Measurements from ENCODE around the gene SULT4A1.
A peak's percentile ranks its signal among the peaks of the same experiment; 100 is the strongest.

Gene SULT4A1

GRCh38 chr22:43885319-43885671, 23.0 kb upstream of the SULT4A1 start:
- Histone ChIP-seq H3K27me3 (replicated peaks; ENCODE audit: control insufficient read depth, insufficient read depth, low read length) (peaks cover 7% of the 10 kb centered on the region), H3K4me3 (replicated peaks; ENCODE audit: low read depth, low read length) (no peak overlapping the region), H3K36me3 (ENCODE audit: control insufficient read depth, insufficient read depth, low read length) (no peaks in the 10 kb centered on the region)
- TF ChIP-seq CTCF (IDR thresholded peaks at IDR 0.05; ENCODE audit: insufficient read depth, low read length, poor library complexity, severe bottlenecking), result no peak
- DNase-seq (ENCODE audit: extremely low read depth, insufficient read length), result no peak

GRCh38 chr22:43884600-43885318, 22.4 kb upstream of the SULT4A1 start:
- DNase-seq (ENCODE audit: extremely low read depth, insufficient read length), result peak; percentile 66
- peak; percentile 95 for TF ChIP-seq CTCF (IDR thresholded peaks at IDR 0.05; ENCODE audit: insufficient read depth, low read length, poor library complexity, severe bottlenecking)
- peak overlapping the region; percentile 38 for H3K4me3 ChIP-seq (replicated peaks; ENCODE audit: low read depth, low read length)

DNA sequence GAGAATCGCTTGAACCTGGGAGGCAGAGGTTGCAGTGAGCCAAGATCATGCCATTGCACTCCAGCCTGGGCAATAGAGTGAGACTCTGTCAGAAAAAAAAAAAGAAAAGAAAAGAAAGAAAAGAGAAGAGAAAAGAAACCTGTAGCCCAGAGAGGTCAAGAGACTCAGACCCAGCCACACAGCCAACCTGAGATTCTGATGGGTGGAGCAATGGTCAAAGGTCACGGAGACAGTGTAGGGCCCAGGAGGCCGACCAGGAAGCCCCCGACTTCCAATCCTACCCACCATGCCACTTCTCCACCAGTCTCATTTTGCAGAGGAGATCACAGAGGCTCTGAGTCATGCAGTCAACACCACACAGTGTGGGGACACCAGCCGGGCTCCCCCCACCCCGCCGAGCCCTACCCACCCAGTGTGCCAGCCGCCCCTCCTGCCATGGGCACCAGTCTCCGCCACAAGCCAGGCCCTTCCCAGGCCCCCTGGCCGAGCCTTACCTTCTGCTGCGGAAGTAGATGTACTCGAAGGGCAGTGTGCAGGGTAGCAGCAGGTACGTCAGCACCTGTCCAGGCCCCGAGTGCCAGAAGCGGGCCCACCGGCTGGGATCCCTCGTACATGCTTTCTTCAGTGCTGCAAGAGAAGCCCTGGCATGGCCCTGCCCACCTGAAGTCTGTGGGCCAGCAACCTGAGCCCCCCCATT, 21.6 kb upstream of the SULT4A1 start:
- no peak for DNase-seq (ENCODE audit: extremely low read depth, insufficient read length)
- no peak for TF ChIP-seq CTCF (IDR thresholded peaks at IDR 0.05; ENCODE audit: insufficient read depth, low read length, poor library complexity, severe bottlenecking)
- H3K27me3 ChIP-seq (replicated peaks; ENCODE audit: control insufficient read depth, insufficient read depth, low read length), result peaks cover 3% of the 10 kb centered on the region; the same call in 1 of the 2 replicates
- no peaks in the 10 kb centered on the region for H3K36me3 ChIP-seq (ENCODE audit: control insufficient read depth, insufficient read depth, low read length)
- no peak overlapping the region for H3K4me3 ChIP-seq (replicated peaks; ENCODE audit: low read depth, low read length)

More at GRCh38 chr22:43884600-43885318, 22.4 kb upstream of the SULT4A1 start:
- H3K27me3 ChIP-seq (replicated peaks; ENCODE audit: control insufficient read depth, insufficient read depth, low read length), result peaks cover 7% of the 10 kb centered on the region
- H3K36me3 ChIP-seq (ENCODE audit: control insufficient read depth, insufficient read depth, low read length), result no peaks in the 10 kb centered on the region

GRCh38 chr22:43883012-43883661, 20.8 kb upstream of the SULT4A1 start:
- Histone ChIP-seq H3K27me3 (replicated peaks; ENCODE audit: control insufficient read depth, insufficient read depth, low read length) (peaks cover 3% of the 10 kb centered on the region; the same call in 1 of the 2 replicates), H3K36me3 (ENCODE audit: control insufficient read depth, insufficient read depth, low read length) (no peaks in the 10 kb centered on the region), H3K4me3 (replicated peaks; ENCODE audit: low read depth, low read length) (no peak overlapping the region)
- peak; percentile 84 for TF ChIP-seq CTCF (IDR thresholded peaks at IDR 0.05; ENCODE audit: insufficient read depth, low read length, poor library complexity, severe bottlenecking)
- DNase-seq (ENCODE audit: extremely low read depth, insufficient read length), result peak; percentile 42

DNA sequence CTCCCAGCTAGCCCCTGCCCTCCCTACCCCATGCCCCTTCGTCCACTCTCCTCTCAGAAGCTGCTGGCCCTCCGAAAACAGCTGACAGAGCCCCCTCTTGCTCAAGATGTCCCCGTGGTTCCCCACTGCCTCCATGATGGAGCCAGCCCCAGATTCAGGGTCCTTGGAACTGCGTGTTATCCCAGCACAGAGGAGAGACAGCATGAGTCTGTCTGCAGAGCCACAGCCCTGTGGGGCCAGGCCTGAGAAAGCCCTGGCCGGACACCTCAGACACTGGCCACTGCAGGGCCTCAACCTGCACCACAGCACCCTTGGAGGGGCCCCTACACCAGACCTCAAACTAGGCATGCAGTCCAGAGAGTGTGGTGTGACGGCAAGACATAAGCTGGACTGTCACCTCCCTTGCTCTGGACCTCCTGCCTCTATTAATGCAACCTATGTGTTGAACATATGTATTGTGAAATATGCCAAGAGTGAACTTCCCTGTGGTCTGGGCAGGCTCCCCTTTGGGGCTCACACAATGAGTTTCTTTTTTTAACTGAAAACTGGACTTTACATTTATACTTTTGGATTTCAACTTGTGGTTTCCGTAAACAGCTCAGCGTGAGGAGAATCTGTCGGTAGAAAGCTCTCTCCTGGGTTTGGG, 19.9 kb upstream of the SULT4A1 start:
- no peak overlapping the region for H3K4me3 ChIP-seq (replicated peaks; ENCODE audit: low read depth, low read length)
- peaks cover 1% of the 10 kb centered on the region; the same call in 1 of the 2 replicates for H3K27me3 ChIP-seq (replicated peaks; ENCODE audit: control insufficient read depth, insufficient read depth, low read length)
- TF ChIP-seq CTCF (IDR thresholded peaks at IDR 0.05; ENCODE audit: insufficient read depth, low read length, poor library complexity, severe bottlenecking), result no peak
- DNase-seq (ENCODE audit: extremely low read depth, insufficient read length), result no peak
- H3K36me3 ChIP-seq (ENCODE audit: control insufficient read depth, insufficient read depth, low read length), result no peaks in the 10 kb centered on the region
